ENCODE results near the gene ARID5A.

DNA sequence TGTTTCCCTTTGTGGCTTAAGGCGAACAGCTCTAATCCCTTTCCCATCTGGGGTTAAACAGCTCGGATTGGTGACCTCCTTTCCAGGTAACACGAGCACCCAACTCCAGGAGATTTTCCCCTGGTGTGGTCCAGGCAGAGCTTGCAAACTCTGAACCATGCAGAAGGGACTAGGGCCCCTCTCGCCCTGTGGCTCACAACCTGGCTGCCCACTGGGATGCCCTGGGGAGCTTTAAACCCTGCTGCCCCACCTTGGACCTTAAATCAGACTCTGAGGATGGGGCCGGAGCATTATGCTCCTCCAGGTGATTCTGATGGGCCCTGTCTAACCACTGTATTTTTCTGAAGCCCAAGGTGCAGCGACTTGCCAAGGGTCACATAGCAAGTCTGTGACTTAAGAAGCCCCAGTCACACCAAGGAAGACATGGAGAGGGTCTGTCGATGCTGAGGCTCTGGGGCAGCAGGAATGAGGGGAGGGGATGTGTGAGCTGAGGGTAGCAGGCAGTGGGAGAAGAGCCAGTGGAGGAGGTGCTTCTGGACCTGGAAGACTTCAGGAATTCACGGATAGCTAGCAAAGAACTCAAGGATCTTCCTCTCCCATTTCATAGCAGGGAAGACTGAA is 5.9 kb downstream of the ARID5A start:
- no peak for TF ChIP-seq POLR2AphosphoS5 (IDR thresholded peaks at IDR 0.05)
- no peak for TF ChIP-seq POLR2A (IDR thresholded peaks at IDR 0.05)
- TF ChIP-seq, protein P1, sequence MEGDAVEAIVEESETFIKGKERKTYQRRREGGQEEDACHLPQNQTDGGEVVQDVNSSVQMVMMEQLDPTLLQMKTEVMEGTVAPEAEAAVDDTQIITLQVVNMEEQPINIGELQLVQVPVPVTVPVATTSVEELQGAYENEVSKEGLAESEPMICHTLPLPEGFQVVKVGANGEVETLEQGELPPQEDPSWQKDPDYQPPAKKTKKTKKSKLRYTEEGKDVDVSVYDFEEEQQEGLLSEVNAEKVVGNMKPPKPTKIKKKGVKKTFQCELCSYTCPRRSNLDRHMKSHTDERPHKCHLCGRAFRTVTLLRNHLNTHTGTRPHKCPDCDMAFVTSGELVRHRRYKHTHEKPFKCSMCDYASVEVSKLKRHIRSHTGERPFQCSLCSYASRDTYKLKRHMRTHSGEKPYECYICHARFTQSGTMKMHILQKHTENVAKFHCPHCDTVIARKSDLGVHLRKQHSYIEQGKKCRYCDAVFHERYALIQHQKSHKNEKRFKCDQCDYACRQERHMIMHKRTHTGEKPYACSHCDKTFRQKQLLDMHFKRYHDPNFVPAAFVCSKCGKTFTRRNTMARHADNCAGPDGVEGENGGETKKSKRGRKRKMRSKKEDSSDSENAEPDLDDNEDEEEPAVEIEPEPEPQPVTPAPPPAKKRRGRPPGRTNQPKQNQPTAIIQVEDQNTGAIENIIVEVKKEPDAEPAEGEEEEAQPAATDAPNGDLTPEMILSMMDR (IDR thresholded peaks at IDR 0.05), result no peak
